IMR-90 (cell line): ENCODE measurements around the gene SEC24A. TPM values are rescaled to one million over a fixed set of nuclear protein-coding genes. Genes with fewer than 3 reads are reported as not detected.

Experiments used
- ATAC-seq: fragments of 200-7000 bp; cut with Tn5 transposase; 2 replicates; pipeline ENCODE4 v1.9.1; 2020; ENCODE audit warnings: low read depth, mild to moderate bottlenecking, moderate library complexity
- BruUV-seq: library from RNA; stranded (reverse); fragments of 400-500 nt; replicated peaks from 2 replicates; lab custom pipeline; 2021; lab: Mats Ljungman, UMichigan
- CTCF ChIA-PET: fragments of 300-600 bp; formaldehyde crosslinking; extraction: SDS; loops from one replicate; lab custom pipeline; 2021; ENCODE audit warnings: antibody characterized with exemption; lab: Yijun Ruan, JAX
- POLR2A ChIA-PET: fragments of 300-600 bp; sonication (Branson Sonifier 250); formaldehyde crosslinking; loops from one replicate; lab custom pipeline; 2022; ENCODE audit warnings: antibody characterized with exemption; ENCODE audit not compliant: unreplicated experiment; lab: Charles Lee
- DNase-seq: peaks from one replicate; pipeline ENCODE4 v3.0.0; 2013
- H2AFZ ChIP-seq: replicated peaks from 2 replicates; pipeline ENCODE3; 2013; ENCODE audit warnings: low read length, mild to moderate bottlenecking; ENCODE audit not compliant: poor library complexity
- H2AK5ac ChIP-seq: 2 replicates; pipeline ENCODE4 v1.6.1; 2013; ENCODE audit warnings: low read depth, low read length, inconsistent platforms
- H2AK9ac ChIP-seq: replicated peaks from 2 replicates; pipeline ENCODE3; 2013; ENCODE audit warnings: mild to moderate bottlenecking, low read depth, low read length, moderate library complexity; ENCODE audit not compliant: poor library complexity
- H2BK120ac ChIP-seq: 2 replicates; pipeline ENCODE4 v1.6.1; 2013; ENCODE audit warnings: low read depth, low read length, inconsistent platforms
- H2BK15ac ChIP-seq: 3 replicates; pipeline ENCODE4 v1.6.1; 2013; ENCODE audit warnings: low read depth, low read length, inconsistent platforms
- H2BK20ac ChIP-seq: 2 replicates; pipeline ENCODE4 v1.6.1; 2013; ENCODE audit warnings: low read depth, mild to moderate bottlenecking, inconsistent platforms, low read length, moderate library complexity
- H2BK5ac ChIP-seq: 2 replicates; pipeline ENCODE4 v1.6.1; 2013; ENCODE audit warnings: mild to moderate bottlenecking, low read depth, low read length, inconsistent platforms; ENCODE audit not compliant: poor library complexity, severe bottlenecking
- H3K14ac ChIP-seq: replicated peaks from 2 replicates; pipeline ENCODE4 v1.6.1; 2013; ENCODE audit warnings: low read depth, low read length, inconsistent platforms
- H3K18ac ChIP-seq: 2 replicates; pipeline ENCODE4 v1.6.1; 2013; ENCODE audit warnings: low read depth, low read length, control low read depth
- H3K23ac ChIP-seq: 2 replicates; pipeline ENCODE4 v1.6.1; 2013; ENCODE audit warnings: low read depth, low read length, inconsistent platforms
- H3K27ac ChIP-seq: 2 replicates; pipeline ENCODE4 v1.5.1; 2013; ENCODE audit warnings: mild to moderate bottlenecking, control low read depth, low read length; ENCODE audit not compliant: insufficient read depth
- H3K27me3 ChIP-seq: 2 replicates; pipeline ENCODE4 v1.6.1; 2013; ENCODE audit warnings: low read length; ENCODE audit not compliant: control insufficient read depth, insufficient read depth
- H3K36me3 ChIP-seq: 2 replicates; pipeline ENCODE4 v1.6.1; 2013; ENCODE audit warnings: low read length, mixed read lengths; ENCODE audit not compliant: control insufficient read depth, insufficient read depth
- H3K4ac ChIP-seq: 2 replicates; pipeline ENCODE4 v1.6.1; 2013; ENCODE audit warnings: low read depth, low read length, inconsistent platforms
- H3K4me1 ChIP-seq: 2 replicates; pipeline ENCODE4 v1.6.1; 2013; ENCODE audit warnings: low read length, mixed read lengths; ENCODE audit not compliant: control insufficient read depth, insufficient read depth
- H3K4me2 ChIP-seq: 2 replicates; pipeline ENCODE4 v1.6.1; 2013; ENCODE audit warnings: low read depth, mild to moderate bottlenecking, control low read depth, low read length, moderate library complexity
- H3K4me3 ChIP-seq: 2 replicates; pipeline ENCODE4 v1.5.1; 2013; ENCODE audit warnings: low read depth, mild to moderate bottlenecking, control low read depth, low read length, moderate library complexity; ENCODE audit not compliant: insufficient read depth
- H3K56ac ChIP-seq: 2 replicates; pipeline ENCODE4 v1.6.1; 2013; ENCODE audit warnings: low read length, inconsistent platforms; ENCODE audit not compliant: insufficient read depth; ENCODE audit errors: extremely low read depth
- H3K79me1 ChIP-seq, 2 experiments: 2 replicates each; pipeline ENCODE4 v1.6.1; 2013; ENCODE audit warnings: low read length in 2 of 2, inconsistent platforms in 1 of 2, low read depth in 1 of 2
- H3K9ac ChIP-seq: 2 replicates; pipeline ENCODE4 v1.6.1; 2013; ENCODE audit warnings: low read depth, low read length, control low read depth
- H3K9me1 ChIP-seq: 2 replicates; pipeline ENCODE4 v1.6.1; 2013; ENCODE audit warnings: low read length, inconsistent platforms; ENCODE audit not compliant: insufficient read depth
- H3K9me3 ChIP-seq: 2 replicates; pipeline ENCODE4 v1.6.1; 2013; ENCODE audit warnings: low read length; ENCODE audit not compliant: control insufficient read depth, insufficient read depth
- H4K20me1 ChIP-seq: 2 replicates; pipeline ENCODE4 v1.6.1; 2013; ENCODE audit warnings: low read length, inconsistent platforms; ENCODE audit not compliant: insufficient read depth
- H4K5ac ChIP-seq: 2 replicates; pipeline ENCODE4 v1.6.1; 2013; ENCODE audit warnings: mild to moderate bottlenecking, low read depth, low read length, control low read depth
- H4K8ac ChIP-seq, 2 experiments: 2 replicates each; pipeline ENCODE4 v1.6.1; 2013; ENCODE audit warnings: low read depth in 2 of 2, low read length in 2 of 2, control low read depth in 1 of 2, inconsistent platforms in 1 of 2
- H4K91ac ChIP-seq: 2 replicates; pipeline ENCODE4 v1.6.1; 2013; ENCODE audit warnings: low read depth, low read length, inconsistent platforms; ENCODE audit not compliant: insufficient read depth
- MAFK ChIP-seq: IDR thresholded peaks from 2 replicates; pipeline ENCODE4 v1.6.1; 2012; ENCODE audit warnings: low read depth, low read length, improper control_type of control experiment
- RAD21 ChIP-seq: IDR thresholded peaks from 2 replicates; pipeline ENCODE4 v1.6.1; 2012; ENCODE audit warnings: low read length, improper control_type of control experiment
- dilution Hi-C: fragments of 300-500 bp; cut with HindIII; formaldehyde crosslinking; loops from one replicate; pipeline ENCODE4 v1.14.3; 2018; ENCODE audit warnings: low sequenced_read_pairs; ENCODE audit not compliant: unreplicated experiment
- in situ Hi-C: fragments of 300-500 bp; cut with MboI; formaldehyde crosslinking; loops from 3 replicates; pipeline ENCODE4 v1.14.3; 2019; ENCODE audit warnings: low sequenced_read_pairs, inconsistent platforms, mixed read lengths
- intact Hi-C: fragments of 100-400 bp; cut with micrococcal nuclease; formaldehyde crosslinking; loops from 2 replicates; pipeline ENCODE4 v1.10.0; 2022
- polyA plus RNA-seq, 3 experiments: library from polyadenylated mRNA; depleted of rRNA; stranded (reverse); fragments of >200 nt; gene quantifications; 2 replicates each; pipeline ENCODE4 v1.2.3, GENCODE V29; 2012; ENCODE audit warnings: low replicate concordance in 1 of 3
- total RNA-seq: library from RNA; depleted of rRNA; stranded (reverse); fragments of >200 nt; gene quantifications from 2 replicates; pipeline ENCODE4 v1.2.3, GENCODE V29; 2012

SEC24A gene
- total and polyA plus RNA-seq, 2 of the 4 experiments (the other 2 are of a cell fraction) = 23.9 to 28.1 TPM

DNA sequence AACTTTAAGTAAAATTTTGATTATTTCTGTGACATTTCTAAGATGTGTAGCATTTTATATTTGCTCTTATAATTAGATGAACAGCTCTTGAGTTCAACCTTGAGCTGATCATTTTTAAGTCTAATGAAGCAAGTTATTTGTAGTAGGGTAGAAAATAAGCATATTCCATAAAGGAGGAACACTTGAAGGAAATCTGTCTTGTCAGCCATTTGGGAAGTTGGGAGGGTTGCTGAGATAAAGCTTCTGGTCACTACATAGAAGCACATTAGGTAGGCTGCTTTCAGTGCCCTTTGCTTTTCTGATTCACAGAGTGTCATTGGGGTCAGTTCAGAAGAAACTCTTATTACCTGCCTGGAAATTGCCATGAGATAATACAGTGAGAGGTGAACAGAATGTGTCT lies 44.1 kb downstream of the SEC24A start:
- Histone ChIP-seq H3K27me3 (no peaks in the 10 kb centered on the region), H4K8ac (no peak overlapping the region), H3K4me1 (no peaks in the 10 kb centered on the region), H2BK5ac (no peak overlapping the region), H4K5ac (no peak overlapping the region), H3K23ac (no peak overlapping the region; the same call in 1 of the 2 replicates), H2BK120ac (no peak overlapping the region), H2AFZ (no peak overlapping the region), H2BK20ac (no peak overlapping the region), H4K91ac (no peak overlapping the region), H3K4me3 (no peak overlapping the region), H3K9ac (no peak overlapping the region), H3K56ac (no peak overlapping the region), H2BK15ac (no peak overlapping the region), H3K36me3 (peaks cover 51% of the 10 kb centered on the region), H3K9me3 (no peaks in the 10 kb centered on the region), H3K27ac (no peak overlapping the region), H3K18ac (no peak overlapping the region), H4K20me1 (no peaks in the 10 kb centered on the region), H3K9me1 (0 out of 2 replicates have a peak, but pooled peaks cover 3% of the 10 kb centered on the region), H2AK9ac (no peak overlapping the region), H2AK5ac (no peak overlapping the region), H3K79me1 (peaks cover 4 to 14% of the 10 kb centered on the region in 2 experiments; a peak in 2 of 4 replicates), H3K4ac (no peak overlapping the region), H3K14ac (no peak overlapping the region), H3K4me2 (no peak overlapping the region)
- ChIA-PET POLR2A (no interaction called here), CTCF (no interaction called here)
- DNase-seq (no peak), ATAC-seq (no peak)
- TF ChIP-seq MAFK (peak; percentile 61), RAD21 (no peak)
- no TSS peak for BruUV-seq
- in situ Hi-C loops = no loop called here
- intact Hi-C loops = no loop called here
- dilution Hi-C loops = no loop called here
